Pulmonary artery endothelial cell (primary cell): ENCODE measurements around the gene GNG7. TPM values are rescaled to one million over a fixed set of nuclear protein-coding genes. Genes with fewer than 3 reads are reported as not detected.
"Not testable (repeated sequence)": the region's sequence is repeated elsewhere in the genome, so short reads cannot be mapped to it uniquely, and the experiment has no call there.

Experiments used
- DNase-seq: peaks from one replicate; pipeline ENCODE4 v3.0.0-alpha.2; 2011; ENCODE audit warnings: low read depth, low spot score
- total RNA-seq: library from RNA; depleted of rRNA; stranded (reverse); fragments of >200 nt; gene quantifications from 2 replicates; pipeline ENCODE4 v1.2.3, GENCODE V29; 2014

Gene GNG7
- total RNA-seq, 1 donor from 2014 or later = 0.20 TPM

- DNase-seq = peak; percentile 82
Measured at GRCh38 chr19:2578901-2579677, 123.4 kb downstream of the GNG7 start.

GRCh38 chr19:2578391-2578890 lies 124.1 kb downstream of the GNG7 start:
- DNase-seq = no peak

GRCh38 chr19:2577722-2578335 lies 124.7 kb downstream of the GNG7 start:
- DNase-seq = no peak

- no peak for DNase-seq
Measured at GRCh38 chr19:2575734-2576481, 126.6 kb downstream of the GNG7 start.

GRCh38 chr19:2574971-2575630 lies 127.4 kb downstream of the GNG7 start:
- no peak for DNase-seq

- no peak for DNase-seq
Measured at GRCh38 chr19:2574478-2574931, 128.0 kb downstream of the GNG7 start.

- DNase-seq = no peak
Measured at GRCh38 chr19:2573916-2574315, 128.6 kb downstream of the GNG7 start.

- DNase-seq = not testable (repeated sequence)
Measured at GRCh38 chr19:2572152-2572551, 130.3 kb downstream of the GNG7 start.

GRCh38 chr19:2569596-2570465 lies 132.7 kb downstream of the GNG7 start:
- no peak for DNase-seq

- no peak for DNase-seq
Measured at GRCh38 chr19:2567996-2568395, 134.5 kb downstream of the GNG7 start.

- no peak for DNase-seq
Measured at GRCh38 chr19:2567580-2567979, 134.9 kb downstream of the GNG7 start.

- not testable (repeated sequence) for DNase-seq
Measured at GRCh38 chr19:2563546-2563945, 138.9 kb downstream of the GNG7 start.

- DNase-seq = no peak
Measured at GRCh38 chr19:2561895-2562294, 140.6 kb downstream of the GNG7 start.

- DNase-seq = no peak
Measured at GRCh38 chr19:2561221-2561620, 141.3 kb downstream of the GNG7 start.

GRCh38 chr19:2560369-2560768 lies 142.1 kb downstream of the GNG7 start:
- DNase-seq = no peak

- DNase-seq = no peak
Measured at GRCh38 chr19:2558543-2558942, 144.0 kb downstream of the GNG7 start.

GRCh38 chr19:2558131-2558530 lies 144.4 kb downstream of the GNG7 start:
- DNase-seq = not testable (repeated sequence)

- DNase-seq = no peak
Measured at GRCh38 chr19:2557093-2557440, 145.4 kb downstream of the GNG7 start.

- DNase-seq = no peak
Measured at GRCh38 chr19:2556221-2557092, 146.0 kb downstream of the GNG7 start.
